Adrenal gland (tissue), 12 donors: Measurements from ENCODE around the gene KCNT1. TPM values are rescaled to one million over a fixed set of nuclear protein-coding genes. Genes with fewer than 3 reads are reported as not detected.

Source experiments
- DNase-seq, 7 donors: peaks; one replicate each; pipeline ENCODE4 v3.0.0-alpha.2; 2019 to 2020
- H3K27ac ChIP-seq, 5 donors: fragments of 200-600 bp; sonication (generic) in 4 of 5; 1 replicate in 3 of 5; 2 replicates in 2 of 5; pipeline versions ENCODE4 v1.5.1 to v1.8.0; 2016 to 2020; ENCODE audit warnings: mild to moderate bottlenecking in 1 of 5
- H3K27me3 ChIP-seq: fragments of 200-600 bp; 2 replicates; pipeline ENCODE4 v1.8.0; 2021
- H3K36me3 ChIP-seq, 2 donors: fragments of 200-600 bp; replicated peaks in 1 of 2; 1 replicate in 1 of 2; 2 replicates in 1 of 2; pipeline versions ENCODE4 v1.5.1 to v1.8.0; 2018 to 2022
- H3K4me1 ChIP-seq, 2 donors: fragments of 200-600 bp; replicated peaks in 1 of 2; 1 replicate in 1 of 2; 2 replicates in 1 of 2; pipeline versions ENCODE4 v1.5.1 to v1.8.0; 2018 to 2021
- H3K4me3 ChIP-seq, 4 donors: fragments of 200-600 bp; sonication (generic) in 3 of 4; one replicate each; pipeline ENCODE4 v1.5.1; 2016 to 2018
- H3K9me3 ChIP-seq, 3 donors: fragments of 200-600 bp; sonication (generic) in 1 of 3; replicated peaks in 1 of 3; 1 replicate in 2 of 3; 2 replicates in 1 of 3; pipeline versions ENCODE4 v1.5.1 to v1.8.0; 2016 to 2021
- CTCF ChIP-seq, 6 experiments: fragments of 450-650 bp in 4 of 6; fragments of 200-600 bp in 2 of 6; sonication (generic) in 1 of 6; IDR thresholded peaks; 1 replicate in 5 of 6; 2 replicates in 1 of 6; pipeline versions ENCODE4 v1.5.1 to v1.8.0; 2016 to 2021; ENCODE audit warnings: antibody characterized with exemption in 6 of 6, mild to moderate bottlenecking in 2 of 6, moderate library complexity in 1 of 6
- POLR2A ChIP-seq, 2 donors: fragments of 450-650 bp; IDR thresholded peaks; one replicate each; pipeline ENCODE4 v1.6.1; 2017; ENCODE audit warnings: antibody characterized with exemption in 2 of 2, mild to moderate bottlenecking in 2 of 2, moderate library complexity in 1 of 2
- WGBS, 4 donors: extraction: QIAGEN DNeasy Blood & Tissue Kit in 2 of 4; methylation state at CpG; one replicate each; pipeline versions ENCODE4 v1.1.5 to v1.1.7; 2013 to 2017; 5-methylcytosine and 5-hydroxymethylcytosine counted together
- intact Hi-C, 2 donors: fragments of 100-400 bp; cut with DNase I; formaldehyde crosslinking; loops; one replicate each; pipeline versions ENCODE4 v1.14.1 to v1.15.0; 2022 to 2023
- polyA plus RNA-seq, 3 donors: library from polyadenylated mRNA; stranded (reverse); fragments of 200-250 nt in 2 of 3; fragments of 350-450 nt in 1 of 3; fragmentation: Illumina TruSeq in 1 of 3; extraction: RNeasy Lipid Tissue Mini Kit (QIAGEN cat#74804) in 1 of 3; gene quantifications; one replicate each; pipeline ENCODE4 v1.2.3, GENCODE V29; 2013 to 2014
- total RNA-seq, 9 donors: library from RNA; depleted of rRNA in 4 of 9; stranded (reverse); fragments of >200 nt in 4 of 9; fragments of 120-200 nt in 1 of 9; fragmentation: NEBNext Ultra II Directional in 1 of 9; extraction: Animal tissue kit (Norgen Biotek cat#: 25700) in 1 of 9; gene quantifications; one replicate each; pipeline versions ENCODE4 v1.1.0 to v1.2.4, GENCODE V29; 2013 to 2023
- donor health status: healthy with polysubstance abuse.
- donor health status: Bipolar disorder and iron deficiency.
- donor health status: DM: yes; HTN: yes; CAD: no.
- donor health status: DM: no; HTN: no; CAD: no.
- donor health status: DM: no; HTN: no; CAD: no.
- donor health status: DM: yes; HTN: yes; CAD: no.

Gene KCNT1
- total and polyA plus RNA-seq, 12 donors: 0.05 to 2.4 (median 0.24) TPM; not detected in 6

GRCh38 chr9:135707252-135708138 lies 5.5 kb downstream of the KCNT1 start:
- WGBS, 4 donors: 15 to 30% (median 28%) methylated on average over 5 to 23 of the region's 23 CpGs
- Histone ChIP-seq H3K4me3 (no peak overlapping the region), H3K9me3 (no peaks in the 10 kb centered on the region), H3K4me1 (no peaks in the 10 kb centered on the region), H3K27me3 (peaks cover 19% of the 10 kb centered on the region), H3K36me3 (no peaks in the 10 kb centered on the region), H3K27ac (no peak overlapping the region)
- peak in 2 of 7 donors; percentile 19 to 26 for DNase-seq
- TF ChIP-seq POLR2A (IDR thresholded peaks at IDR 0.05) (no peak), CTCF (IDR thresholded peaks at IDR 0.05) (no peak)
- intact Hi-C loops: loop anchor here in 1 of 2 donors (10.0 kb wide), 1 partner anchor 257 kb away; the partner anchor contains the start of gene UBAC1

- Histone ChIP-seq H3K9me3 (no peaks in the 10 kb centered on the region), H3K27me3 (peaks cover 14% of the 10 kb centered on the region), H3K36me3 (no peaks in the 10 kb centered on the region), H3K4me1 (no peaks in the 10 kb centered on the region), H3K27ac (no peak overlapping the region), H3K4me3 (no peak overlapping the region)
- WGBS, 4 donors: 83 to 88% (median 85%) methylated on average over 4 of the region's 4 CpGs
- no peak for TF ChIP-seq CTCF (IDR thresholded peaks at IDR 0.05)
- no peak for TF ChIP-seq POLR2A (IDR thresholded peaks at IDR 0.05)
- no peak for DNase-seq
- intact Hi-C loops: loop anchor here in 1 of 2 donors (10.0 kb wide), 1 partner anchor 257 kb away; the partner anchor contains the start of gene UBAC1
These were observed 6.2 kb downstream of the KCNT1 start for GRCh38 chr9:135708164-135708563.

GRCh38 chr9:135711391-135711790 lies 9.4 kb downstream of the KCNT1 start:
- DNase-seq: no peak
- H3K4me1 ChIP-seq: no peaks in the 10 kb centered on the region
- no peak overlapping the region for H3K4me3 ChIP-seq
- H3K27me3 ChIP-seq: peaks cover 16% of the 10 kb centered on the region
- H3K36me3 ChIP-seq: no peaks in the 10 kb centered on the region
- intact Hi-C loops: no loop called here
- 85 to 91% methylated on average over 12 of the region's 12 CpGs; no CpG with 5 or more reads in 2 of the 4 donors for WGBS, 4 donors
- no peaks in the 10 kb centered on the region for H3K9me3 ChIP-seq
- H3K27ac ChIP-seq: no peak overlapping the region
- TF ChIP-seq CTCF (IDR thresholded peaks at IDR 0.05) (no peak), POLR2A (IDR thresholded peaks at IDR 0.05) (no peak)

- 77 to 95% (median 87%) methylated on average over 3 to 10 of the region's 10 CpGs for WGBS, 4 donors
- DNase-seq: no peak
- no peak overlapping the region for H3K4me3 ChIP-seq
- H3K27me3 ChIP-seq: peaks cover 17% of the 10 kb centered on the region
- no peak overlapping the region for H3K27ac ChIP-seq
- H3K4me1 ChIP-seq: no peaks in the 10 kb centered on the region
- TF ChIP-seq CTCF (IDR thresholded peaks at IDR 0.05) (no peak), POLR2A (IDR thresholded peaks at IDR 0.05) (no peak)
- intact Hi-C loops: no loop called here
- H3K36me3 ChIP-seq: no peaks in the 10 kb centered on the region
- H3K9me3 ChIP-seq: no peaks in the 10 kb centered on the region
These were observed 9.9 kb downstream of the KCNT1 start for GRCh38 chr9:135711881-135712280.
